WTC11 (cell line): ENCODE measurements around the gene L3HYPDH. TPM values are rescaled to one million over a fixed set of nuclear protein-coding genes. Genes with fewer than 3 reads are reported as not detected.

Experiments used
- ATAC-seq: fragments of 200-7000 bp; cut with Tn5 transposase; 2 replicates; pipeline ENCODE4 v1.10.0; 2021; ENCODE audit warnings: mild to moderate bottlenecking, moderate library complexity
- CTCF ChIA-PET: fragments of 300-600 bp; sonication (Branson Sonifier 250); formaldehyde crosslinking; loops from one replicate; lab custom pipeline; 2021; ENCODE audit warnings: antibody characterized with exemption; lab: Charles Lee
- POLR2A ChIA-PET: fragments of 350-600 bp; sonication (Branson Sonifier 250); formaldehyde crosslinking; loops from one replicate; lab custom pipeline; 2021; ENCODE audit warnings: antibody characterized with exemption; lab: Charles Lee
- DNase-seq: peaks from one replicate; pipeline ENCODE4 v3.0.0; 2021; ENCODE audit warnings: low spot score
- H3K27ac Mint-ChIP-seq: 2 replicates; pipeline ENCODE4 v1.8.0; 2021; ENCODE audit warnings: mixed read lengths
- H3K27me3 Mint-ChIP-seq: 2 replicates; pipeline ENCODE4 v1.8.0; 2021; ENCODE audit warnings: low read depth, mild to moderate bottlenecking, moderate library complexity, mixed read lengths
- H3K36me3 Mint-ChIP-seq: 2 replicates; pipeline ENCODE4 v1.8.0; 2021; ENCODE audit warnings: mixed read lengths
- H3K4me1 Mint-ChIP-seq: 2 replicates; pipeline ENCODE4 v1.8.0; 2022; ENCODE audit warnings: mixed read lengths
- H3K4me3 Mint-ChIP-seq: 2 replicates; pipeline ENCODE4 v1.8.0; 2021; ENCODE audit warnings: mild to moderate bottlenecking, moderate library complexity, mixed read lengths
- H3K9me3 Mint-ChIP-seq: 2 replicates; pipeline ENCODE4 v1.8.0; 2021; ENCODE audit warnings: mixed read lengths
- CBFB ChIP-seq: sonication (generic); formaldehyde crosslinking; IDR thresholded peaks from 2 replicates; pipeline ENCODE4 v1.8.1; 2022; ENCODE audit warnings: mild to moderate bottlenecking, low read depth, missing genetic modification reagents
- ELF4 ChIP-seq: sonication (generic); formaldehyde crosslinking; IDR thresholded peaks from 2 replicates; pipeline ENCODE4 v1.8.1; 2022; ENCODE audit warnings: low read depth, mild to moderate bottlenecking, moderate library complexity, missing genetic modification reagents
- ESRRA ChIP-seq: sonication (generic); formaldehyde crosslinking; IDR thresholded peaks from 2 replicates; pipeline ENCODE4 v1.8.1; 2022; ENCODE audit warnings: mild to moderate bottlenecking, missing genetic modification reagents, borderline replicate concordance
- FOXJ3 ChIP-seq: sonication (generic); formaldehyde crosslinking; IDR thresholded peaks from 2 replicates; pipeline ENCODE4 v1.9.0; 2021; ENCODE audit warnings: missing genetic modification reagents, mild to moderate bottlenecking, borderline replicate concordance
- FOXP1 ChIP-seq: sonication (generic); formaldehyde crosslinking; IDR thresholded peaks from 2 replicates; pipeline ENCODE4 v1.8.0; 2022; ENCODE audit warnings: missing genetic modification reagents, mild to moderate bottlenecking, moderate library complexity, borderline replicate concordance
- JAZF1 ChIP-seq: fragments of 250-450 bp; sonication (Bioruptor Pico); IDR thresholded peaks from 2 replicates; pipeline ENCODE4 v1.9.0; 2021; ENCODE audit warnings: moderate library complexity, mild to moderate bottlenecking, inconsistent platforms
- OVOL2 ChIP-seq: fragments of 250-450 bp; sonication (Bioruptor Pico); IDR thresholded peaks from 2 replicates; pipeline ENCODE4 v1.9.0; 2021; ENCODE audit warnings: mild to moderate bottlenecking, borderline replicate concordance
- TCF7 ChIP-seq: sonication (generic); formaldehyde crosslinking; IDR thresholded peaks from 2 replicates; pipeline ENCODE4 v1.8.0; 2022; ENCODE audit warnings: mild to moderate bottlenecking, low read depth, missing genetic modification reagents, moderate library complexity
- TP53 ChIP-seq: sonication (generic); formaldehyde crosslinking; IDR thresholded peaks from 2 replicates; pipeline ENCODE4 v1.8.1; 2023; ENCODE audit warnings: mild to moderate bottlenecking, missing genetic modification reagents
- ZNF317 ChIP-seq: sonication (generic); formaldehyde crosslinking; IDR thresholded peaks from 2 replicates; pipeline ENCODE4 v1.8.1; 2023; ENCODE audit warnings: low read depth, mild to moderate bottlenecking, moderate library complexity, missing genetic modification reagents, borderline replicate concordance
- ZNF423 ChIP-seq: fragments of 250-450 bp; sonication (Bioruptor Pico); IDR thresholded peaks from 2 replicates; pipeline ENCODE4 v2.1.2; 2022; ENCODE audit warnings: mild to moderate bottlenecking, moderate library complexity
- total RNA-seq: library from RNA; stranded (reverse); gene quantifications from 3 replicates; pipeline ENCODE4 v1.2.3, GENCODE V29; 2021
- TF ChIP-seq, protein P1 (sequence below): sonication (generic); formaldehyde crosslinking; IDR thresholded peaks from 2 replicates; pipeline ENCODE4 v1.8.1; 2023; ENCODE audit warnings: mild to moderate bottlenecking, missing genetic modification reagents, moderate library complexity
- TF ChIP-seq, protein P2 (sequence below): sonication (generic); formaldehyde crosslinking; IDR thresholded peaks from 2 replicates; pipeline ENCODE4 v1.8.1; 2023; ENCODE audit warnings: mild to moderate bottlenecking, moderate library complexity, missing genetic modification reagents
- TF ChIP-seq, protein P3 (sequence below): fragments of 250-450 bp; sonication (Bioruptor Pico); conservative IDR thresholded peaks from 2 replicates; pipeline ENCODE4 v1.9.0; 2021; ENCODE audit warnings: mild to moderate bottlenecking
- TF ChIP-seq, protein P4 (sequence below): sonication (generic); formaldehyde crosslinking; IDR thresholded peaks from 2 replicates; pipeline ENCODE4 v1.8.1; 2023; ENCODE audit warnings: mild to moderate bottlenecking, missing genetic modification reagents, borderline replicate concordance
- TF ChIP-seq, protein P5 (sequence below): fragments of 250-450 bp; sonication (Bioruptor Pico); IDR thresholded peaks from 2 replicates; pipeline ENCODE4 v1.9.0; 2021; ENCODE audit warnings: moderate library complexity, mild to moderate bottlenecking, inconsistent platforms, borderline replicate concordance
- TF ChIP-seq, protein P6 (sequence below): sonication (generic); formaldehyde crosslinking; IDR thresholded peaks from 2 replicates; pipeline ENCODE4 v1.8.1; 2023; ENCODE audit warnings: mild to moderate bottlenecking, missing genetic modification reagents
- TF ChIP-seq, protein P7 (sequence below): sonication (generic); formaldehyde crosslinking; IDR thresholded peaks from 2 replicates; pipeline ENCODE4 v1.8.0; 2022; ENCODE audit warnings: mild to moderate bottlenecking, missing genetic modification reagents
- TF ChIP-seq, protein P8 (sequence below): sonication (generic); formaldehyde crosslinking; IDR thresholded peaks from 2 replicates; pipeline ENCODE4 v1.8.0; 2022; ENCODE audit warnings: mild to moderate bottlenecking, missing genetic modification reagents

L3HYPDH gene
- total RNA-seq, 1 experiment from 2014 or later = 17.5 TPM

DNA sequence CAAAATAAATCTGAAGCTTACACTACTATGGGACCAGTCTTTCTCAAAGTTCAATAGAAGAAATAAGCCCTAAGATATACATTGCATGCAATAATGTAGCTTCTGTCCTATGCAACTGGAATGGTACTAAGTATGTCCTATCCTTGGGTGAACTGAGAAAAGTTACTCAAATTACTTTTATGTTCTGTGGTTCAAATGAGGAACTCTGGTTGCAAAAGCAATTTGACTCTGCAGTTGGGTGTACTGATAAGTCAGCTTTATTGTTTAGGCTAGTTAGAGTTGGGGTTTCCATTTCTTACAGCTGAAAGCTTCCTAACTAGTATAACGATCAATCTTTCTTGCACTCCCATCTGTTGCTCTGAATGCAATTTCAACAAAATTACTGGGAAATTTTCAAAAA, 48.2 kb downstream of the L3HYPDH start:
- no peaks in the 10 kb centered on the region for H3K27me3 Mint-ChIP-seq
- ATAC-seq = no peak
- H3K36me3 Mint-ChIP-seq = no peaks in the 10 kb centered on the region
- H3K4me3 Mint-ChIP-seq = no peak overlapping the region
- POLR2A ChIA-PET = no interaction called here
- H3K9me3 Mint-ChIP-seq = no peaks in the 10 kb centered on the region
- no peak for TF ChIP-seq FOXJ3 (CRISPR knock-in tag)
- no peak for TF ChIP-seq JAZF1 (CRISPR knock-in tag)
- TF ChIP-seq OVOL2 (CRISPR knock-in tag) = no peak
- DNase-seq = no peak
- CTCF ChIA-PET = interaction anchor here (1.2 kb wide), 2 partner anchors 11 to 303 kb away, joined by 3 to 4 read pairs; no protein-coding TSS in a partner anchor
- no peaks in the 10 kb centered on the region for H3K4me1 Mint-ChIP-seq
- no peak overlapping the region for H3K27ac Mint-ChIP-seq

DNA sequence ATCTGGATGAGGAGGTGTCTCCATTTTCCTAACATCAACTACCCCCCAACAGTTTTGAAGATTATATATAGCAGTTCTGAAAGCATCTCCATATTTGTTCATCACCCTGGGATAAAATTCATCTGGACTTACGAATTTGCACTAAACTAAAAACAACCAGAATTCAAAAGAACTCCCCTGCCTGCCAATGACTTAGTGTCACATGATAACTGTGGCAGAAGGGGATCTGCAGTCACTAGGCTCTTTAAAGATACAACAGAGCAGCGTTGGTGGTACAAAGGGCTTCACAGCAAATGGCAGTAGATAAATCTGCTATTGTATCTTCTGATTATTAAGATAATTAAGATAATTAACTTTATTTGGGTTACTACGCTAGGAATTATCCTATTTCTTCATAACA, 49.1 kb downstream of the L3HYPDH start:
- no peak for DNase-seq
- Mint-ChIP-seq H3K4me3 (no peak overlapping the region), H3K9me3 (no peaks in the 10 kb centered on the region), H3K4me1 (no peaks in the 10 kb centered on the region), H3K27ac (no peak overlapping the region), H3K36me3 (no peaks in the 10 kb centered on the region), H3K27me3 (no peaks in the 10 kb centered on the region)
- POLR2A ChIA-PET = no interaction called here
- ATAC-seq = no peak
- CTCF ChIA-PET = interaction anchor here (0.9 to 1.2 kb wide), 2 partner anchors 10 to 302 kb away, joined by 3 to 4 read pairs; no protein-coding TSS in a partner anchor
- TF ChIP-seq, protein P1, sequence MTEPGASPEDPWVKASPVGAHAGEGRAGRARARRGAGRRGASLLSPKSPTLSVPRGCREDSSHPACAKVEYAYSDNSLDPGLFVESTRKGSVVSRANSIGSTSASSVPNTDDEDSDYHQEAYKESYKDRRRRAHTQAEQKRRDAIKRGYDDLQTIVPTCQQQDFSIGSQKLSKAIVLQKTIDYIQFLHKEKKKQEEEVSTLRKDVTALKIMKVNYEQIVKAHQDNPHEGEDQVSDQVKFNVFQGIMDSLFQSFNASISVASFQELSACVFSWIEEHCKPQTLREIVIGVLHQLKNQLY (CRISPR knock-in tag) = no peak
- TF ChIP-seq CBFB (CRISPR knock-in tag) = no peak
- TF ChIP-seq, protein P2, sequence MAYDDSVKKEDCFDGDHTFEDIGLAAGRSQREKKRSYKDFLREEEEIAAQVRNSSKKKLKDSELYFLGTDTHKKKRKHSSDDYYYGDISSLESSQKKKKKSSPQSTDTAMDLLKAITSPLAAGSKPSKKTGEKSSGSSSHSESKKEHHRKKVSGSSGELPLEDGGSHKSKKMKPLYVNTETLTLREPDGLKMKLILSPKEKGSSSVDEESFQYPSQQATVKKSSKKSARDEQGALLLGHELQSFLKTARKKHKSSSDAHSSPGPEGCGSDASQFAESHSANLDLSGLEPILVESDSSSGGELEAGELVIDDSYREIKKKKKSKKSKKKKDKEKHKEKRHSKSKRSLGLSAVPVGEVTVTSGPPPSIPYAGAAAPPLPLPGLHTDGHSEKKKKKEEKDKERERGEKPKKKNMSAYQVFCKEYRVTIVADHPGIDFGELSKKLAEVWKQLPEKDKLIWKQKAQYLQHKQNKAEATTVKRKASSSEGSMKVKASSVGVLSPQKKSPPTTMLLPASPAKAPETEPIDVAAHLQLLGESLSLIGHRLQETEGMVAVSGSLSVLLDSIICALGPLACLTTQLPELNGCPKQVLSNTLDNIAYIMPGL = no peak
- TF ChIP-seq, protein P3, sequence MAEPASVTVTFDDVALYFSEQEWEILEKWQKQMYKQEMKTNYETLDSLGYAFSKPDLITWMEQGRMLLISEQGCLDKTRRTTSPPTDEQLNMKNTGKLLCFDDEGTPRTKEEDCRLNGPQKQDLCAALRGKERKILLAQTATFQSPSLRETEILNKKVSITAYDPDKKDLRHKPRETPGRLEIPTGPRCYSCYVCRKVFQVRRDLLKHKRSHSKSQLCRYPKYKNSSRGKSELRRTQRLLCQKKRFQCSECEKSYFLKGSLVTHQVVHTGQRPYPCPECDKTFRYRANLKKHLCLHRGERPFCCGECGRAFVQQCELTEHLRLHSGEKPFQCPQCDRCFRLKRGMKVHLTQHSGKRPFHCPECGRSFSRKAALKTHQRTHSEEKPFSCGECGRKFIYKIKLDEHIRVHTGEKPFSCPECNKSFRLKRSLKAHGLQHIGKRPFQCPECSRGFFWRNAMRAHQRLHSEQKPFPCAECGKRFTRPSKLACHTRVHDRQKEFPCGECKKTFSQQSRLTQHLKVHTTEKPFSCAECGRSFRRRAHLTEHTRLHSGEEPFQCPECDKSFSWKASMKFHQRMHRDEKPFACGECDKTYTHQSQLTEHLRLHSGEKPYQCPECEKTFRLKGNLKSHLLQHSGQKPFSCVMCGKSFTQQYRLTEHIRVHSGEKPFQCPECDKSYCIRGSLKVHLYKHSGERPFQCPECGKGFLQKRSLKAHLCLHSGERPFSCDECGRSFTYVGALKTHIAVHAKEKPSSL (CRISPR knock-in tag) = no peak
- TF ChIP-seq TCF7 (CRISPR knock-in tag) = no peak
- TF ChIP-seq, protein P4, sequence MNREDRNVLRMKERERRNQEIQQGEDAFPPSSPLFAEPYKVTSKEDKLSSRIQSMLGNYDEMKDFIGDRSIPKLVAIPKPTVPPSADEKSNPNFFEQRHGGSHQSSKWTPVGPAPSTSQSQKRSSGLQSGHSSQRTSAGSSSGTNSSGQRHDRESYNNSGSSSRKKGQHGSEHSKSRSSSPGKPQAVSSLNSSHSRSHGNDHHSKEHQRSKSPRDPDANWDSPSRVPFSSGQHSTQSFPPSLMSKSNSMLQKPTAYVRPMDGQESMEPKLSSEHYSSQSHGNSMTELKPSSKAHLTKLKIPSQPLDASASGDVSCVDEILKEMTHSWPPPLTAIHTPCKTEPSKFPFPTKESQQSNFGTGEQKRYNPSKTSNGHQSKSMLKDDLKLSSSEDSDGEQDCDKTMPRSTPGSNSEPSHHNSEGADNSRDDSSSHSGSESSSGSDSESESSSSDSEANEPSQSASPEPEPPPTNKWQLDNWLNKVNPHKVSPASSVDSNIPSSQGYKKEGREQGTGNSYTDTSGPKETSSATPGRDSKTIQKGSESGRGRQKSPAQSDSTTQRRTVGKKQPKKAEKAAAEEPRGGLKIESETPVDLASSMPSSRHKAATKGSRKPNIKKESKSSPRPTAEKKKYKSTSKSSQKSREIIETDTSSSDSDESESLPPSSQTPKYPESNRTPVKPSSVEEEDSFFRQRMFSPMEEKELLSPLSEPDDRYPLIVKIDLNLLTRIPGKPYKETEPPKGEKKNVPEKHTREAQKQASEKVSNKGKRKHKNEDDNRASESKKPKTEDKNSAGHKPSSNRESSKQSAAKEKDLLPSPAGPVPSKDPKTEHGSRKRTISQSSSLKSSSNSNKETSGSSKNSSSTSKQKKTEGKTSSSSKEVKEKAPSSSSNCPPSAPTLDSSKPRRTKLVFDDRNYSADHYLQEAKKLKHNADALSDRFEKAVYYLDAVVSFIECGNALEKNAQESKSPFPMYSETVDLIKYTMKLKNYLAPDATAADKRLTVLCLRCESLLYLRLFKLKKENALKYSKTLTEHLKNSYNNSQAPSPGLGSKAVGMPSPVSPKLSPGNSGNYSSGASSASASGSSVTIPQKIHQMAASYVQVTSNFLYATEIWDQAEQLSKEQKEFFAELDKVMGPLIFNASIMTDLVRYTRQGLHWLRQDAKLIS = no peak
- TF ChIP-seq ZNF423 (CRISPR knock-in tag) = no peak
- no peak for TF ChIP-seq FOXP1 (CRISPR knock-in tag)
- TF ChIP-seq ZNF317 = no peak
- no peak for TF ChIP-seq ELF4 (CRISPR knock-in tag)
- TF ChIP-seq, protein P5, sequence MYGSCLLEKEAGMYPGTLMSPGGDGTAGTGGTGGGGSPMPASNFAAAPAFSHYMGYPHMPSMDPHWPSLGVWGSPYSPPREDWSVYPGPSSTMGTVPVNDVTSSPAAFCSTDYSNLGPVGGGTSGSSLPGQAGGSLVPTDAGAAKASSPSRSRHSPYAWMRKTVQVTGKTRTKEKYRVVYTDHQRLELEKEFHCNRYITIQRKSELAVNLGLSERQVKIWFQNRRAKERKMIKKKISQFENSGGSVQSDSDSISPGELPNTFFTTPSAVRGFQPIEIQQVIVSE (CRISPR knock-in tag) = no peak
- TF ChIP-seq, protein P6, sequence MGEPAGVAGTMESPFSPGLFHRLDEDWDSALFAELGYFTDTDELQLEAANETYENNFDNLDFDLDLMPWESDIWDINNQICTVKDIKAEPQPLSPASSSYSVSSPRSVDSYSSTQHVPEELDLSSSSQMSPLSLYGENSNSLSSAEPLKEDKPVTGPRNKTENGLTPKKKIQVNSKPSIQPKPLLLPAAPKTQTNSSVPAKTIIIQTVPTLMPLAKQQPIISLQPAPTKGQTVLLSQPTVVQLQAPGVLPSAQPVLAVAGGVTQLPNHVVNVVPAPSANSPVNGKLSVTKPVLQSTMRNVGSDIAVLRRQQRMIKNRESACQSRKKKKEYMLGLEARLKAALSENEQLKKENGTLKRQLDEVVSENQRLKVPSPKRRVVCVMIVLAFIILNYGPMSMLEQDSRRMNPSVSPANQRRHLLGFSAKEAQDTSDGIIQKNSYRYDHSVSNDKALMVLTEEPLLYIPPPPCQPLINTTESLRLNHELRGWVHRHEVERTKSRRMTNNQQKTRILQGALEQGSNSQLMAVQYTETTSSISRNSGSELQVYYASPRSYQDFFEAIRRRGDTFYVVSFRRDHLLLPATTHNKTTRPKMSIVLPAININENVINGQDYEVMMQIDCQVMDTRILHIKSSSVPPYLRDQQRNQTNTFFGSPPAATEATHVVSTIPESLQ (CRISPR knock-in tag) = no peak
- TF ChIP-seq, protein P7, sequence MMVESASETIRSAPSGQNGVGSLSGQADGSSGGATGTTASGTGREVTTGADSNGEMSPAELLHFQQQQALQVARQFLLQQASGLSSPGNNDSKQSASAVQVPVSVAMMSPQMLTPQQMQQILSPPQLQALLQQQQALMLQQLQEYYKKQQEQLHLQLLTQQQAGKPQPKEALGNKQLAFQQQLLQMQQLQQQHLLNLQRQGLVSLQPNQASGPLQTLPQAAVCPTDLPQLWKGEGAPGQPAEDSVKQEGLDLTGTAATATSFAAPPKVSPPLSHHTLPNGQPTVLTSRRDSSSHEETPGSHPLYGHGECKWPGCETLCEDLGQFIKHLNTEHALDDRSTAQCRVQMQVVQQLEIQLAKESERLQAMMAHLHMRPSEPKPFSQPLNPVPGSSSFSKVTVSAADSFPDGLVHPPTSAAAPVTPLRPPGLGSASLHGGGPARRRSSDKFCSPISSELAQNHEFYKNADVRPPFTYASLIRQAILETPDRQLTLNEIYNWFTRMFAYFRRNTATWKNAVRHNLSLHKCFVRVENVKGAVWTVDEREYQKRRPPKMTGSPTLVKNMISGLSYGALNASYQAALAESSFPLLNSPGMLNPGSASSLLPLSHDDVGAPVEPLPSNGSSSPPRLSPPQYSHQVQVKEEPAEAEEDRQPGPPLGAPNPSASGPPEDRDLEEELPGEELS (CRISPR knock-in tag) = no peak
- TF ChIP-seq ESRRA (CRISPR knock-in tag) = no peak
- TF ChIP-seq TP53 = no peak
- TF ChIP-seq, protein P8, sequence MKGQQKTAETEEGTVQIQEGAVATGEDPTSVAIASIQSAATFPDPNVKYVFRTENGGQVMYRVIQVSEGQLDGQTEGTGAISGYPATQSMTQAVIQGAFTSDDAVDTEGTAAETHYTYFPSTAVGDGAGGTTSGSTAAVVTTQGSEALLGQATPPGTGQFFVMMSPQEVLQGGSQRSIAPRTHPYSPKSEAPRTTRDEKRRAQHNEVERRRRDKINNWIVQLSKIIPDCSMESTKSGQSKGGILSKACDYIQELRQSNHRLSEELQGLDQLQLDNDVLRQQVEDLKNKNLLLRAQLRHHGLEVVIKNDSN = no peak
